ENCODE measurements around the gene PTBP3.

PTBP3 gene

GRCh38 chr9:112174965-112175795 is 158.2 kb downstream of the PTBP3 start, which contains the start of gene SUSD1 (continued):
- TF ChIP-seq ZBTB11 (tag by site-specific recombination; conservative IDR thresholded peaks at IDR 0.05; ENCODE audit: low read depth): 0 out of 2 replicates have a peak, but pooled peaks have one; percentile 23
- peak; percentile 52; the same call in 1 of the 2 replicates for TF ChIP-seq ZNF777 (tag by site-specific recombination; IDR thresholded peaks at IDR 0.05; ENCODE audit: borderline replicate concordance)
- TF ChIP-seq WT1 (tag by site-specific recombination; IDR thresholded peaks at IDR 0.05): no peak
- peak; percentile 7; the same call in 1 of the 2 replicates for TF ChIP-seq GLIS1 (tag by site-specific recombination; IDR thresholded peaks at IDR 0.05)
- no peak for TF ChIP-seq ZNF280C (tag by site-specific recombination; IDR thresholded peaks at IDR 0.05)

GRCh38 chr9:112174222-112174964 is 159.0 kb downstream of the PTBP3 start:
- ChIA-PET CTCF (interaction anchor here (0.6 to 1.3 kb wide), 4 partner anchors 10 to 619 kb away, joined by 3 to 5 read pairs (median 4); no protein-coding TSS in a partner anchor), POLR2A (interaction anchor here (0.6 to 1.3 kb wide), 5 partner anchors 11 to 205 kb away, joined by 3 to 5 read pairs (median 3); partner anchors contain the start of gene HSDL2)
- no peaks in the 10 kb centered on the region for H3K9me3 ChIP-seq (ENCODE audit: control insufficient read depth, insufficient read depth, low read depth, low read length)
- no peaks in the 10 kb centered on the region for H3K4me1 ChIP-seq (ENCODE audit: control insufficient read depth, insufficient read depth, low read length)
- H3K36me3 ChIP-seq (ENCODE audit: control insufficient read depth in 2 of 2, insufficient read depth in 1 of 2, low read length in 2 of 2): no peaks in the 10 kb centered on the region
- peak overlapping the region; percentile 90; the same call in 1 of the 2 replicates for H3K27ac ChIP-seq (ENCODE audit: extremely low read depth, low read depth, low read length)
- peak overlapping the region; percentile 45 for H3K4me3 ChIP-seq (ENCODE audit: low read depth, low read length)
- peak; percentile 29; the same call in 1 of the 2 replicates for TF ChIP-seq GLIS1 (tag by site-specific recombination; IDR thresholded peaks at IDR 0.05)
- no peak for TF ChIP-seq ZNF18 (tag by site-specific recombination; IDR thresholded peaks at IDR 0.05)
- TF ChIP-seq ZBTB17 (tag by site-specific recombination; IDR thresholded peaks at IDR 0.05): no peak
- TF ChIP-seq ZNF558 (tag by site-specific recombination; IDR thresholded peaks at IDR 0.05): no peak
- TF ChIP-seq KLF8 (tag by site-specific recombination; IDR thresholded peaks at IDR 0.05): no peak
- no peak for TF ChIP-seq PATZ1 (tag by site-specific recombination; IDR thresholded peaks at IDR 0.05)
- TF ChIP-seq ZNF521 (tag by site-specific recombination; IDR thresholded peaks at IDR 0.05): no peak
- TF ChIP-seq ZNF155 (tag by site-specific recombination; IDR thresholded peaks at IDR 0.05): no peak
- TF ChIP-seq ZBTB6 (tag by site-specific recombination; IDR thresholded peaks at IDR 0.05): no peak
- TF ChIP-seq ZFP69B (tag by site-specific recombination; IDR thresholded peaks at IDR 0.05): 0 out of 2 replicates have a peak, but pooled peaks have one; percentile 12
- TF ChIP-seq ZNF19 (tag by site-specific recombination; IDR thresholded peaks at IDR 0.05; ENCODE audit: low read depth): no peak
- TF ChIP-seq ZNF596 (tag by site-specific recombination; IDR thresholded peaks at IDR 0.05): no peak
- no peak for TF ChIP-seq ZNF398 (tag by site-specific recombination; IDR thresholded peaks at IDR 0.05)
- no peak for TF ChIP-seq ZNF510 (tag by site-specific recombination; IDR thresholded peaks at IDR 0.05; ENCODE audit: insufficient replicate concordance)
- no peak for TF ChIP-seq ZNF202 (tag by site-specific recombination; IDR thresholded peaks at IDR 0.05; ENCODE audit: borderline replicate concordance)
- no peak for TF ChIP-seq MZF1 (tag by site-specific recombination; IDR thresholded peaks at IDR 0.05; ENCODE audit: borderline replicate concordance)
